Activated T-cell treated with anti-CD3 and anti-CD28 coated beads for 48 hours (primary cell): ENCODE measurements around the gene GALNTL6.
"Not testable (repeated sequence)": the region's sequence is repeated elsewhere in the genome, so short reads cannot be mapped to it uniquely, and the experiment has no call there.

Source experiments
- DNase-seq: peaks from one replicate; pipeline ENCODE4 v3.0.0-alpha.2; 2020; ENCODE audit warnings: low read depth

Gene GALNTL6

GRCh38 chr4:172947594-172947993 is 1134.4 kb downstream of the GALNTL6 start:
- DNase-seq = no peak

- no peak for DNase-seq
Measured at GRCh38 chr4:172950990-172951389, 1137.8 kb downstream of the GALNTL6 start.

- DNase-seq = no peak
Measured at GRCh38 chr4:172951679-172952451, 1138.7 kb downstream of the GALNTL6 start.

- DNase-seq = no peak
Measured at GRCh38 chr4:172953896-172954568, 1140.8 kb downstream of the GALNTL6 start.

GRCh38 chr4:172956340-172956739 is 1143.1 kb downstream of the GALNTL6 start:
- not testable (repeated sequence) for DNase-seq

GRCh38 chr4:172957216-172957615 is 1144.0 kb downstream of the GALNTL6 start:
- DNase-seq = no peak

- DNase-seq = no peak
Measured at GRCh38 chr4:172962564-172963353, 1149.6 kb downstream of the GALNTL6 start.

- no peak for DNase-seq
Measured at GRCh38 chr4:172963498-172964294, 1150.5 kb downstream of the GALNTL6 start.

GRCh38 chr4:172970189-172970588 is 1157.0 kb downstream of the GALNTL6 start:
- not testable (repeated sequence) for DNase-seq

GRCh38 chr4:172974586-172974985 is 1161.4 kb downstream of the GALNTL6 start:
- no peak for DNase-seq

- DNase-seq = no peak
Measured at GRCh38 chr4:172975651-172976229, 1162.5 kb downstream of the GALNTL6 start.

GRCh38 chr4:172977491-172978041 is 1164.4 kb downstream of the GALNTL6 start:
- DNase-seq = not testable (repeated sequence)

- DNase-seq = no peak
Measured at GRCh38 chr4:172978848-172979247, 1165.6 kb downstream of the GALNTL6 start.

- DNase-seq = no peak
Measured at GRCh38 chr4:172979332-172979731, 1166.1 kb downstream of the GALNTL6 start.

GRCh38 chr4:172980219-172980618 is 1167.0 kb downstream of the GALNTL6 start:
- no peak for DNase-seq

GRCh38 chr4:172982151-172982590 is 1169.0 kb downstream of the GALNTL6 start:
- no peak for DNase-seq

GRCh38 chr4:172983014-172983413 is 1169.8 kb downstream of the GALNTL6 start:
- DNase-seq = no peak

GRCh38 chr4:172983631-172984030 is 1170.4 kb downstream of the GALNTL6 start:
- DNase-seq = no peak

- DNase-seq = no peak
Measured at GRCh38 chr4:172985552-172985951, 1172.3 kb downstream of the GALNTL6 start.

- no peak for DNase-seq
Measured at GRCh38 chr4:172986114-172986513, 1172.9 kb downstream of the GALNTL6 start.
